SK-N-SH (cell line): ENCODE data around the gene TUBB2B. TPM values are rescaled to one million over a fixed set of nuclear protein-coding genes. Genes with fewer than 3 reads are reported as not detected.

ENCODE experiments used
- CTCF ChIA-PET: fragments of 300-600, 350-600 bp; formaldehyde crosslinking; extraction: SDS; loops from one replicate; lab custom pipeline; 2021; lab: Yijun Ruan, JAX
- POLR2A ChIA-PET: fragments of 350-600 bp; sonication (Branson Sonifier 250); formaldehyde crosslinking; extraction: SDS; loops from one replicate; lab custom pipeline; 2020; ENCODE audit warnings: antibody characterized with exemption, inconsistent platforms; lab: Yijun Ruan, JAX
- DNase-seq: peaks from one replicate; pipeline ENCODE4 v3.0.0; 2012
- H2AFZ ChIP-seq: fragments of 200-600 bp; sonication (generic); 2 replicates; pipeline ENCODE4 v1.8.1; 2016; ENCODE audit warnings: antibody characterized with exemption, mild to moderate bottlenecking, low read depth
- H3F3A ChIP-seq: fragments of 200-600 bp; sonication (generic); replicated peaks from 2 replicates; pipeline ENCODE3; 2016; ENCODE audit warnings: antibody characterized with exemption, mild to moderate bottlenecking; ENCODE audit not compliant: insufficient read depth
- H3K27ac ChIP-seq, 2 experiments: fragments of 200-500 bp in 1 of 2; fragments of 200-600 bp in 1 of 2; sonication (Bioruptor generic) in 1 of 2; sonication (generic), shearing (Covaris generic) in 1 of 2; 2 replicates each; pipeline versions ENCODE4 v1.5.1 to v1.6.1; 2014 to 2016; ENCODE audit warnings: low read depth in 2 of 2, inconsistent platforms in 1 of 2, low read length in 1 of 2, mild to moderate bottlenecking in 1 of 2, mixed read lengths in 1 of 2
- H3K27me3 ChIP-seq: fragments of 200-600 bp; sonication (generic), shearing (Covaris generic); 2 replicates; pipeline ENCODE4 v1.6.1; 2016; ENCODE audit warnings: mixed run types; ENCODE audit not compliant: insufficient read depth
- H3K36me3 ChIP-seq, 2 experiments: fragments of 200-500 bp in 1 of 2; fragments of 200-600 bp in 1 of 2; sonication (Bioruptor generic) in 1 of 2; sonication (generic) in 1 of 2; replicated peaks in 1 of 2; 2 replicates each; pipeline versions ENCODE3 to v1.5.1; 2014 to 2016; ENCODE audit warnings: low read length in 1 of 2, mild to moderate bottlenecking in 1 of 2; ENCODE audit not compliant: insufficient read depth in 2 of 2, control insufficient read depth in 1 of 2
- H3K4me1 ChIP-seq, 2 experiments: fragments of 200-500 bp in 1 of 2; fragments of 200-600 bp in 1 of 2; sonication (Bioruptor generic) in 1 of 2; sonication (generic), shearing (Covaris generic) in 1 of 2; 2 replicates each; pipeline versions ENCODE4 v1.5.1 to v1.6.1; 2014 to 2016; ENCODE audit warnings: low read depth in 1 of 2, low read length in 1 of 2, mixed run types in 1 of 2; ENCODE audit not compliant: insufficient read depth in 2 of 2, control insufficient read depth in 1 of 2
- H3K4me2 ChIP-seq: fragments of 200-600 bp; sonication (generic), shearing (Covaris generic); 2 replicates; pipeline ENCODE4 v1.6.1; 2017; ENCODE audit warnings: mixed run types
- H3K4me3 ChIP-seq, 2 experiments: fragments of 200-500 bp in 1 of 2; fragments of 200-600 bp in 1 of 2; sonication (Bioruptor generic) in 1 of 2; sonication (generic), shearing (Covaris generic) in 1 of 2; 2 replicates each; pipeline versions ENCODE4 v1.5.1 to v1.8.1; 2014 to 2016; ENCODE audit warnings: low read depth in 2 of 2, inconsistent platforms in 1 of 2, low read length in 1 of 2, mild to moderate bottlenecking in 1 of 2, mixed read lengths in 1 of 2, moderate library complexity in 1 of 2
- H3K79me2 ChIP-seq: fragments of 200-600 bp; sonication (generic); 2 replicates; pipeline ENCODE4 v1.8.1; 2017; ENCODE audit warnings: mild to moderate bottlenecking; ENCODE audit not compliant: insufficient read depth
- H3K9ac ChIP-seq: fragments of 200-600 bp; sonication (generic); 2 replicates; pipeline ENCODE4 v1.6.1; 2017; ENCODE audit warnings: mixed run types
- H3K9me2 ChIP-seq: fragments of 200-600 bp; sonication (generic); 2 replicates; pipeline ENCODE4 v1.6.1; 2017; ENCODE audit warnings: mixed run types
- H3K9me3 ChIP-seq: fragments of 200-600 bp; sonication (generic); 2 replicates; pipeline ENCODE4 v1.6.1; 2017; ENCODE audit warnings: mixed run types, mild to moderate bottlenecking, moderate library complexity
- H4K20me1 ChIP-seq: fragments of 200-600 bp; sonication (generic); 2 replicates; pipeline ENCODE4 v1.6.1; 2017; ENCODE audit warnings: mild to moderate bottlenecking, mixed run types; ENCODE audit not compliant: insufficient read depth
- ELF1 ChIP-seq: IDR thresholded peaks from 2 replicates; pipeline ENCODE4 v1.4.0; 2012
- EP300 ChIP-seq, 2 experiments: IDR thresholded peaks; 2 replicates each; pipeline versions ENCODE4 v1.4.0 to v1.6.1; 2012; ENCODE audit warnings: borderline replicate concordance in 1 of 2, low read depth in 1 of 2, low read length in 1 of 2
- EZH2phosphoT487 ChIP-seq: fragments of 200-600 bp; sonication (generic); IDR thresholded peaks from 2 replicates; pipeline ENCODE4 v1.6.1; 2017; ENCODE audit warnings: low read depth, mixed run types, mild to moderate bottlenecking, antibody characterized with exemption, moderate library complexity, borderline replicate concordance
- FOSL2 ChIP-seq: IDR thresholded peaks from 2 replicates; pipeline ENCODE4 v1.4.0; 2012; ENCODE audit warnings: low read depth, mild to moderate bottlenecking, moderate library complexity, borderline replicate concordance
- FOXJ3 ChIP-seq: sonication (generic); formaldehyde crosslinking; IDR thresholded peaks from 2 replicates; pipeline ENCODE4 v1.5.1; 2020; ENCODE audit warnings: mild to moderate bottlenecking, missing genetic modification reagents
- FOXM1 ChIP-seq: IDR thresholded peaks from 2 replicates; pipeline ENCODE4 v1.4.0; 2012; ENCODE audit warnings: low read depth, mild to moderate bottlenecking
- GABPA ChIP-seq: IDR thresholded peaks from 2 replicates; pipeline ENCODE4 v1.4.0; 2012; ENCODE audit warnings: low read depth, mild to moderate bottlenecking
- GATA2 ChIP-seq: sonication (generic); formaldehyde crosslinking; IDR thresholded peaks from 2 replicates; pipeline ENCODE4 v1.5.0; 2020; ENCODE audit warnings: mild to moderate bottlenecking, missing genetic modification reagents
- JUND ChIP-seq: IDR thresholded peaks from 2 replicates; pipeline ENCODE4 v1.4.0; 2012
- MEF2A ChIP-seq: IDR thresholded peaks from 2 replicates; pipeline ENCODE4 v1.4.0; 2012; ENCODE audit warnings: low read depth, borderline replicate concordance
- MXI1 ChIP-seq: IDR thresholded peaks from 2 replicates; pipeline ENCODE4 v1.6.1; 2012; ENCODE audit warnings: mild to moderate bottlenecking, low read depth, low read length, improper control_type of control experiment
- POLR2AphosphoS5 ChIP-seq: IDR thresholded peaks from 2 replicates; pipeline ENCODE4 v1.6.1; 2012; ENCODE audit warnings: low read depth, low read length
- RFX5 ChIP-seq: IDR thresholded peaks from 2 replicates; pipeline ENCODE4 v1.6.1; 2012; ENCODE audit warnings: mild to moderate bottlenecking, improper control_type of control experiment, low read length
- SIN3A ChIP-seq: IDR thresholded peaks from 2 replicates; pipeline ENCODE4 v1.6.1; 2012; ENCODE audit warnings: low read depth, mild to moderate bottlenecking, low read length, moderate library complexity, borderline replicate concordance
- TAF1 ChIP-seq: IDR thresholded peaks from 2 replicates; pipeline ENCODE4 v1.6.1; 2012; ENCODE audit warnings: low read depth, mild to moderate bottlenecking, low read length, moderate library complexity, borderline replicate concordance
- WGBS: methylation state at CpG from one replicate; pipeline ENCODE4 v1.1.6; 2017; ENCODE audit warnings: low lambda C conversion rate; 5-methylcytosine and 5-hydroxymethylcytosine counted together
- polyA plus RNA-seq, 3 experiments: library from polyadenylated mRNA; depleted of rRNA; stranded (reverse); fragments of >200 nt; gene quantifications; 2 replicates each; pipeline ENCODE4 v1.2.3, GENCODE V29; 2012
- TF ChIP-seq, protein P1 (sequence below): IDR thresholded peaks from 2 replicates; pipeline ENCODE4 v1.4.0; 2012; ENCODE audit warnings: low read depth, borderline replicate concordance
- TF ChIP-seq, protein P2 (sequence below): IDR thresholded peaks from 2 replicates; pipeline ENCODE4; 2012
- TF ChIP-seq, protein P3 (sequence below): IDR thresholded peaks from 2 replicates; pipeline ENCODE4 v1.4.0; 2012; ENCODE audit warnings: low read depth
- TF ChIP-seq, protein P4 (sequence below): fragments of 150-350 bp; IDR thresholded peaks from 2 replicates; pipeline ENCODE4 v1.6.1; 2017; ENCODE audit warnings: antibody characterized with exemption, low read length, low read depth, borderline replicate concordance

TUBB2B gene
- polyA plus RNA-seq, 1 of the 3 experiments (the other 2 are of a cell fraction): 162 TPM

DNA sequence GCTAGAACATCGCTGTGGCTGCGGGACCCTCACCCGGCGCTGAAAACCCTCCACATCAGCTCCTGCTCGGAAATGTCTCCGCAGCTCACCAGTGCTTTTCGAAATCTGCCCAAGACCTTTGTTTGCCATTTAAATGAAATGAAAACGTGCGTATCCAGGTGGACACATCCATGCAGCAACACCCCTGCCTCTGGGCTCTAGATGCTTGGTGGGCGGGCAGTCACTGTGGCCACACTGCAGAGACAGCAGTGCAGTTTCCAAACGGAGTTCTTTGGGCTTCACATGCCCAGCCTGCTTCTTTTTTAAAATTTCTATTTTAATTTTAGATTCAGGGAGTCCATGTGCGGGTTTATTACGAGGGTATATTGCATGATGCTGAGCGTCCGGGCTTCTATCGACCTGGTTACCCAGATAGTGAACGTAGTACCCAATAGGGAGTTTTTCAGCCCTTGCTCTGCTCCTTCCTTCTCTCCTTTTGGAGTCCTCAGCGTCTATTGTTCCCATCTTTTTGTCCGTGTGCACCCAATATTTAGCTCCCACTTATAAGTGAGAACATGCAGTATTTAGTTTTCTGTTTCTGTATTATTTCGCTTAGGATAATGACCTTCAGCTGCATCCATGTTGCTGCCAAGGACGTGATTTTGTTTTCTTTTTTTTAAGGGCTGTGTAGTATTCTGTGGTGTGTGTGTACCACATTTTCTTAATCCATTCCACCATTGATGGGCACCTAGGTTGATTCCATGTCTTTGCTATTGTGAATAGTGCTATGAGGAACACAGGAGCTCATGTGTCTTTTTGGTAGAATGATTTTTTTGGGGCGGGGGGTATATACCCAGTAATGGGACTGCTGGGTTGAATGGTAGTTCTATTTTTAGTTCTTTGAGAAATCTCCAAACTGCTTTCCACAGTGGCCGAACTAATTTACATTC lies 4.8 kb upstream of the TUBB2B start:
- Histone ChIP-seq H3K27ac (peak overlapping the region; percentile 90 to 97), H3F3A (peaks cover 20% of the 10 kb centered on the region), H3K36me3 (no peaks in the 10 kb centered on the region), H3K79me2 (peaks cover under 1% of the 10 kb centered on the region; the same call in 1 of the 2 replicates), H3K9ac (peak overlapping the region; percentile 93), H3K9me3 (no peaks in the 10 kb centered on the region), H2AFZ (peak overlapping the region; percentile 93), H3K4me1 (peaks cover 10 to 11% of the 10 kb centered on the region in 2 experiments; a peak in 3 of 4 replicates), H4K20me1 (no peaks in the 10 kb centered on the region), H3K4me2 (peak overlapping the region; percentile 94), H3K4me3 (peak overlapping the region; percentile 84 to 86), H3K9me2 (no peaks in the 10 kb centered on the region)
- CTCF ChIA-PET: interaction anchor here (0.7 to 9.6 kb wide), 7 partner anchors 13 to 110 kb away, joined by 3 to 63 read pairs (median 4); no protein-coding TSS in a partner anchor
- WGBS: 29% methylated on average over 16 of the region's 23 CpGs
- POLR2A ChIA-PET: interaction anchor here (0.6 to 5.1 kb wide), 7 partner anchors 17 to 247 kb away, joined by 3 to 88 read pairs (median 5); partner anchors contain the start of gene TUBB2A
- TF ChIP-seq POLR2AphosphoS5 (no peak), FOSL2 (no peak), TAF1 (no peak), MXI1 (no peak; the same call in 1 of the 2 replicates), EZH2phosphoT487 (no peak), FOXM1 (no peak), GABPA (no peak), SIN3A (no peak), MEF2A (no peak), GATA2 (CRISPR knock-in tag) (no peak)
- TF ChIP-seq, protein P1, sequence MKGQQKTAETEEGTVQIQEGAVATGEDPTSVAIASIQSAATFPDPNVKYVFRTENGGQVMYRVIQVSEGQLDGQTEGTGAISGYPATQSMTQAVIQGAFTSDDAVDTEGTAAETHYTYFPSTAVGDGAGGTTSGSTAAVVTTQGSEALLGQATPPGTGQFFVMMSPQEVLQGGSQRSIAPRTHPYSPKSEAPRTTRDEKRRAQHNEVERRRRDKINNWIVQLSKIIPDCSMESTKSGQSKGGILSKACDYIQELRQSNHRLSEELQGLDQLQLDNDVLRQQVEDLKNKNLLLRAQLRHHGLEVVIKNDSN: no peak
- TF ChIP-seq, all 33 proteins: peak for 0
- H3K27me3 ChIP-seq: peaks cover 12% of the 10 kb centered on the region; the same call in 1 of the 2 replicates
- no peak for DNase-seq

DNA sequence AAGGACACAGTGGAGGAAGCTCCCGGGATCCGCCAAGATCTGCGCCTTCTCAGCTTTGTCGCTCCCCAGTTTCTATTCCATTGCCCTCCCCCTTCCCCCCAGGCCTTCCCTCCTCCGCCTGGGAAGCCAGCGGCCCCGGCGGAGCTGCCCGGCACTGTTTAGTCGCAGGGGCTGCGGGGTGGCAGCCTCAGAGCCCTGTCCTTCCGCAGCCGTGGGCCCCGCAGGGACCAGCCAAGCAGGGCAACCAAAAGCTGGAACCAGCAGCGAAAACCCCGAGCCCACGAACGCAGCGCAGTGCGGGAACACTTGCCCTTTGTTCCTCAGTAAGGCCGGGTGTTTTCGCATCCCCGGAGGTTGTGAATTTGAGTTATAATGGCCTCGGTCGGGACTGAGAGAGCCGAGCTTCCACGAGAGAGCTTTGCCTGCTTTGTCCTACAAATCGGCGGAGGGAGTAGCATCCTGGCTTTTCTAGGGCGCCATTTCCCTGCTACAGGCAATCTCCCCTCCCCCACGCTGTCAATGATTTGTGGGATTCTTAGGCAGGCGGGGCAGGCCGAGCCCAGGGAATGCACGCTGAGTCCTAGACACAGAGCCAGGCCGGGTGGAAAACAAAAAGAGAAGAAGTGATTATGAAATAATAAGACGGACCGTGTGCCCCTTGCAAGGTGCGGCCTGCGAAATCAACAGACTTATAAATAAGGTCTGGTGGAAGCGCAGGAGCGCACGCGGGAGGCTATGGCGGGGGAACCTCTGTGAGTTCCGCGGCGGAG lies 4.0 kb upstream of the TUBB2B start:
- Histone ChIP-seq H3K9ac (peak overlapping the region; percentile 93), H3K27me3 (peaks cover 15% of the 10 kb centered on the region; the same call in 1 of the 2 replicates), H2AFZ (peak overlapping the region; percentile 93)
- TF ChIP-seq JUND: peak; percentile 36; the same call in 1 of the 2 replicates
- no peak for TF ChIP-seq RFX5
- TF ChIP-seq MEF2A: no peak
- TF ChIP-seq, protein P2, sequence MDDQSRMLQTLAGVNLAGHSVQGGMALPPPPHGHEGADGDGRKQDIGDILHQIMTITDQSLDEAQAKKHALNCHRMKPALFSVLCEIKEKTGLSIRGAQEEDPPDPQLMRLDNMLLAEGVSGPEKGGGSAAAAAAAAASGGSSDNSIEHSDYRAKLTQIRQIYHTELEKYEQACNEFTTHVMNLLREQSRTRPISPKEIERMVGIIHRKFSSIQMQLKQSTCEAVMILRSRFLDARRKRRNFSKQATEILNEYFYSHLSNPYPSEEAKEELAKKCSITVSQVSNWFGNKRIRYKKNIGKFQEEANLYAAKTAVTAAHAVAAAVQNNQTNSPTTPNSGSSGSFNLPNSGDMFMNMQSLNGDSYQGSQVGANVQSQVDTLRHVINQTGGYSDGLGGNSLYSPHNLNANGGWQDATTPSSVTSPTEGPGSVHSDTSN: peak; percentile 94
- TF ChIP-seq EP300 (IDR thresholded peaks at IDR 0.05; ENCODE audit: borderline replicate concordance in 1 of 2, low read depth in 1 of 2, low read length in 1 of 2): peak in 1 of 2 experiments; percentile 28; a peak in 1 of 4 replicates
- TF ChIP-seq ELF1: no peak
- TF ChIP-seq FOXJ3 (CRISPR knock-in tag): peak; percentile 60; the same call in 1 of the 2 replicates
- TF ChIP-seq, protein P3, sequence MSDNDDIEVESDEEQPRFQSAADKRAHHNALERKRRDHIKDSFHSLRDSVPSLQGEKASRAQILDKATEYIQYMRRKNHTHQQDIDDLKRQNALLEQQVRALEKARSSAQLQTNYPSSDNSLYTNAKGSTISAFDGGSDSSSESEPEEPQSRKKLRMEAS: peak; percentile 73
- TF ChIP-seq, protein P4, sequence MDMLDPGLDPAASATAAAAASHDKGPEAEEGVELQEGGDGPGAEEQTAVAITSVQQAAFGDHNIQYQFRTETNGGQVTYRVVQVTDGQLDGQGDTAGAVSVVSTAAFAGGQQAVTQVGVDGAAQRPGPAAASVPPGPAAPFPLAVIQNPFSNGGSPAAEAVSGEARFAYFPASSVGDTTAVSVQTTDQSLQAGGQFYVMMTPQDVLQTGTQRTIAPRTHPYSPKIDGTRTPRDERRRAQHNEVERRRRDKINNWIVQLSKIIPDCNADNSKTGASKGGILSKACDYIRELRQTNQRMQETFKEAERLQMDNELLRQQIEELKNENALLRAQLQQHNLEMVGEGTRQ: no peak

More for the DNA sequence above, 4.0 kb upstream of the TUBB2B start:
- CTCF ChIA-PET: interaction anchor here (0.7 to 9.6 kb wide), 7 partner anchors 13 to 109 kb away, joined by 3 to 63 read pairs (median 5); no protein-coding TSS in a partner anchor
- peaks cover 4% of the 10 kb centered on the region for H4K20me1 ChIP-seq
- DNase-seq: peak; percentile 78
- H3K27ac ChIP-seq: peak overlapping the region; percentile 90 to 97
- no peaks in the 10 kb centered on the region for H3K9me3 ChIP-seq
- peaks cover 9% of the 10 kb centered on the region; the same call in 1 of the 2 replicates for H3K79me2 ChIP-seq
- POLR2A ChIA-PET: interaction anchor here (0.8 to 5.1 kb wide), 11 partner anchors 9 to 790 kb away, joined by 3 to 88 read pairs (median 5); partner anchors contain the start of genes PSMG4 and TUBB2A
- H3K4me2 ChIP-seq: peak overlapping the region; percentile 94
- under 1% methylated on average over 38 of the region's 47 CpGs for WGBS
- H3F3A ChIP-seq: peaks cover 20% of the 10 kb centered on the region
- no peaks in the 10 kb centered on the region for H3K9me2 ChIP-seq
- H3K4me3 ChIP-seq: peak overlapping the region; percentile 84 to 86
- no peaks in the 10 kb centered on the region for H3K36me3 ChIP-seq
- H3K4me1 ChIP-seq: peaks cover 11% of the 10 kb centered on the region in 2 experiments; a peak in 3 of 4 replicates
